ENCODE data around the gene HSPA1L. TPM values are rescaled to one million over a fixed set of nuclear protein-coding genes. Genes with fewer than 3 reads are reported as not detected.

Gene HSPA1L
- total RNA-seq, 1 donor from 2014 or later, result not detected

- no peaks in the 10 kb centered on the region for H3K27me3 ChIP-seq
- peaks cover 3 to 10% of the 10 kb centered on the region in 2 donors for H3K36me3 ChIP-seq
- no peaks in the 10 kb centered on the region for H3K9me3 ChIP-seq
- H3K4me1 ChIP-seq, result peaks cover under 1 to 12% of the 10 kb centered on the region in 2 donors
- TF ChIP-seq, protein P1, sequence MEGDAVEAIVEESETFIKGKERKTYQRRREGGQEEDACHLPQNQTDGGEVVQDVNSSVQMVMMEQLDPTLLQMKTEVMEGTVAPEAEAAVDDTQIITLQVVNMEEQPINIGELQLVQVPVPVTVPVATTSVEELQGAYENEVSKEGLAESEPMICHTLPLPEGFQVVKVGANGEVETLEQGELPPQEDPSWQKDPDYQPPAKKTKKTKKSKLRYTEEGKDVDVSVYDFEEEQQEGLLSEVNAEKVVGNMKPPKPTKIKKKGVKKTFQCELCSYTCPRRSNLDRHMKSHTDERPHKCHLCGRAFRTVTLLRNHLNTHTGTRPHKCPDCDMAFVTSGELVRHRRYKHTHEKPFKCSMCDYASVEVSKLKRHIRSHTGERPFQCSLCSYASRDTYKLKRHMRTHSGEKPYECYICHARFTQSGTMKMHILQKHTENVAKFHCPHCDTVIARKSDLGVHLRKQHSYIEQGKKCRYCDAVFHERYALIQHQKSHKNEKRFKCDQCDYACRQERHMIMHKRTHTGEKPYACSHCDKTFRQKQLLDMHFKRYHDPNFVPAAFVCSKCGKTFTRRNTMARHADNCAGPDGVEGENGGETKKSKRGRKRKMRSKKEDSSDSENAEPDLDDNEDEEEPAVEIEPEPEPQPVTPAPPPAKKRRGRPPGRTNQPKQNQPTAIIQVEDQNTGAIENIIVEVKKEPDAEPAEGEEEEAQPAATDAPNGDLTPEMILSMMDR (IDR thresholded peaks at IDR 0.05), result no peak
- peak in 1 of 2 donors; percentile 82 for DNase-seq (ENCODE audit: low spot score in 2 of 2)
- intact Hi-C loops (cut with DNase I), result no loop called here
- peak overlapping the region; percentile 68 to 78 for H3K27ac ChIP-seq
- H3K4me3 ChIP-seq, result no peak overlapping the region
Observed at GRCh38 chr6:31799781-31800180, 15.3 kb downstream of the HSPA1L start.

DNA sequence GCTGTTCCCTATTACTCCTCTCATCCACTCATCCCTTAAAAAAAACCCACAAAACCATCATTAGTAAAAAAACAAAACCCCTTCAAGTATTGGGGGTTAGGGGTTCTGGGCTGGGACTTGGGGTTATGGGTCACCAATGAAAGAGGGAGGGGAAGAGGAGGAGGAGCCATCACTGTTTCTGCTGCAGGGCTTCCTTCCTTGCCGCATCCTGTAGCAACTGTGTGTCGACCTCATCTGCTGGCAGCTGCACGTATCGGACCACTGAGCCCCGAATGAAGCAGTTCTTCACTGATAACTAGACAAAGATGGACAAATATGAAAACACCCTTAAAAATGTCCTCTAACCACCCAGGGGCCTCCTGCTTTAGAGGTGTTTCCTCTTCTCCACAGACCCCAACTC lies 17.5 kb downstream of the HSPA1L start:
- H3K27me3 ChIP-seq, result no peaks in the 10 kb centered on the region
- TF ChIP-seq, protein P1 (IDR thresholded peaks at IDR 0.05), result no peak
- no peak overlapping the region for H3K4me3 ChIP-seq
- DNase-seq (ENCODE audit: low spot score in 2 of 2), result no peak
- peak overlapping the region; percentile 18 to 88 for H3K27ac ChIP-seq
- H3K36me3 ChIP-seq, result peaks cover 4 to 9% of the 10 kb centered on the region in 2 donors
- peaks cover 4 to 18% of the 10 kb centered on the region in 2 donors for H3K4me1 ChIP-seq
- no peaks in the 10 kb centered on the region for H3K9me3 ChIP-seq
- intact Hi-C loops (cut with DNase I), result loop anchor here (2.0 kb wide), 1 partner anchor 29 kb away; the partner anchor contains the start of gene HSPA1B

GRCh38 chr6:31796993-31797385 lies 18.1 kb downstream of the HSPA1L start:
- Histone ChIP-seq H3K9me3 (no peaks in the 10 kb centered on the region), H3K27ac (peak overlapping the region; percentile 88 to 92), H3K36me3 (peaks cover 5 to 10% of the 10 kb centered on the region in 2 donors), H3K4me3 (no peak overlapping the region), H3K4me1 (peaks cover 4 to 18% of the 10 kb centered on the region in 2 donors), H3K27me3 (no peaks in the 10 kb centered on the region)
- TF ChIP-seq, protein P1 (IDR thresholded peaks at IDR 0.05), result no peak
- intact Hi-C loops (cut with DNase I), result loop anchor here (1.0 to 2.0 kb wide), 2 partner anchors 9 to 30 kb away; partner anchors contain the start of genes HSPA1B and LSM2
- DNase-seq (ENCODE audit: low spot score in 2 of 2), result no peak

DNA sequence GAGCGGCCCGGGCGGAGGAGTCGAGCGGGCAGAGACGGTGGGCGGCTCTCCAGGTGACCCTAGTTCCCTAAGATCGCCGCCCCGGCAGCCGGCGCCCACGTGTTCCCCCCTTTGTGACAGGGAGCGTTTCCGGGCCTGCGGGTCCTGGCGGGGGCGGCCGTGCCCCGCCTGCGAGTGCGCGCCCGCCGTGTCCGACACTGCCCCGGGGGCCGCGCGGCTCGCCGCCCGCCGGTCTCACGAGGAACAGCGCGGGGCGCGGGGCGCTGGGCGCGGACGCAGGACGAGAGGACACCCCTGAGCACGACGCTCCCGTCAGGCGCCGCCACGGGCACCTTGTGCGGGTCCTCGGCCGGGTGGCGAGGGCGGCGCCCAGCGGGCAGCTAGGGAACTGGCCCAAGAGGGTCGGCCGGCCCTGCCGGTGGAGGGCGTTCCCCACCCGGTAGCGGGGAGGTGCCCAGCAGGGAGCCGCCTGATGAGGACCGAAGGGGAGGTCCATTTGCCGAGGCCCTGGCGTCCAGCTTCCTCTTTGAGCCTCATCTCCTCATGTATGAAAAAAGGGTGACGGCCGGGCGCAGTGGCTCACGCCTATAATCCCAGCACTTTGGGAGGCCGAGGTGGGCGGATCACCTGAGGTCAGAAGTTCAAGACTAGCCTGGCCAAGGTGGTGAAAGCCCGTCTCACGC lies 19.3 kb downstream of the HSPA1L start, which contains the start of gene VARS1:
TSS of gene VARS1 (minus strand) at position 137 of the 683 bp plus-strand sequence. CDS start 535 bp downstream, outside the sequence.
- H3K9me3 ChIP-seq, result no peaks in the 10 kb centered on the region
- peak; percentile 72 to 94 for DNase-seq (ENCODE audit: low spot score in 2 of 2)
- intact Hi-C loops (cut with DNase I), result loop anchor here (1.0 to 2.0 kb wide), 5 partner anchors 11 to 67 kb away; partner anchors contain the start of genes DDAH2, HSPA1A, HSPA1B and HSPA1L
- H3K4me3 ChIP-seq, result peak within 1 kb of the TSS; percentile 81 to 83
- peaks cover 4 to 18% of the 10 kb centered on the region in 2 donors for H3K4me1 ChIP-seq
- H3K36me3 ChIP-seq, result peaks cover 0 to 16% of the 10 kb centered on the region in 2 donors
- no peaks in the 10 kb centered on the region for H3K27me3 ChIP-seq
- TF ChIP-seq, protein P1 (IDR thresholded peaks at IDR 0.05), result peak; percentile 71 to 97 (median 89)
- peak within 1 kb of the TSS; percentile 88 to 92 for H3K27ac ChIP-seq

- DNase-seq (ENCODE audit: low spot score in 2 of 2), result no peak
- no peaks in the 10 kb centered on the region for H3K27me3 ChIP-seq
- H3K27ac ChIP-seq, result peak overlapping the region; percentile 88 to 92
- H3K36me3 ChIP-seq, result peaks cover 0 to 22% of the 10 kb centered on the region in 2 donors
- H3K4me3 ChIP-seq, result peak overlapping the region; percentile 81 to 83
- intact Hi-C loops (cut with DNase I), result loop anchor here (2.0 kb wide), 3 partner anchors 20 to 68 kb away; partner anchors contain the start of genes DDAH2, HSPA1A, HSPA1L and NEU1
- TF ChIP-seq, protein P1 (IDR thresholded peaks at IDR 0.05), result no peak
- peaks cover 4 to 18% of the 10 kb centered on the region in 2 donors for H3K4me1 ChIP-seq
- no peaks in the 10 kb centered on the region for H3K9me3 ChIP-seq
Observed at GRCh38 chr6:31794866-31795615, 20.0 kb downstream of the HSPA1L start.
